RWPE1 (cell line): ENCODE measurements around the gene ARPC1A.

Source experiments
- CTCF ChIA-PET: fragments of 350-600 bp; sonication (Branson Sonifier 250); formaldehyde crosslinking; extraction: SDS; loops from one replicate; lab custom pipeline; 2021; lab: Yijun Ruan, JAX
- POLR2A ChIA-PET: fragments of 400-600 bp; formaldehyde crosslinking; extraction: SDS; loops from one replicate; lab custom pipeline; 2020; ENCODE audit warnings: antibody characterized with exemption; ENCODE audit not compliant: low non-redundant PET; lab: Yijun Ruan, JAX
- DNase-seq: peaks from one replicate; pipeline ENCODE4 v3.0.0; 2012; ENCODE audit warnings: low spot score
- H3K27ac ChIP-seq: fragments of 450-650 bp; 2 replicates; pipeline ENCODE4 v1.5.1; 2017
- TF ChIP-seq, protein P1 (sequence below): fragments of 450-650 bp; conservative IDR thresholded peaks from 2 replicates; pipeline ENCODE4 v1.5.1; 2017; ENCODE audit warnings: low read depth, mild to moderate bottlenecking

Gene ARPC1A

GRCh38 chr7:99397297-99397983, 71.7 kb downstream of the ARPC1A start:
- ChIA-PET POLR2A (no interaction called here), CTCF (no interaction called here)
- no peak for DNase-seq
- H3K27ac ChIP-seq = peak overlapping the region; percentile 64
- TF ChIP-seq, protein P1, sequence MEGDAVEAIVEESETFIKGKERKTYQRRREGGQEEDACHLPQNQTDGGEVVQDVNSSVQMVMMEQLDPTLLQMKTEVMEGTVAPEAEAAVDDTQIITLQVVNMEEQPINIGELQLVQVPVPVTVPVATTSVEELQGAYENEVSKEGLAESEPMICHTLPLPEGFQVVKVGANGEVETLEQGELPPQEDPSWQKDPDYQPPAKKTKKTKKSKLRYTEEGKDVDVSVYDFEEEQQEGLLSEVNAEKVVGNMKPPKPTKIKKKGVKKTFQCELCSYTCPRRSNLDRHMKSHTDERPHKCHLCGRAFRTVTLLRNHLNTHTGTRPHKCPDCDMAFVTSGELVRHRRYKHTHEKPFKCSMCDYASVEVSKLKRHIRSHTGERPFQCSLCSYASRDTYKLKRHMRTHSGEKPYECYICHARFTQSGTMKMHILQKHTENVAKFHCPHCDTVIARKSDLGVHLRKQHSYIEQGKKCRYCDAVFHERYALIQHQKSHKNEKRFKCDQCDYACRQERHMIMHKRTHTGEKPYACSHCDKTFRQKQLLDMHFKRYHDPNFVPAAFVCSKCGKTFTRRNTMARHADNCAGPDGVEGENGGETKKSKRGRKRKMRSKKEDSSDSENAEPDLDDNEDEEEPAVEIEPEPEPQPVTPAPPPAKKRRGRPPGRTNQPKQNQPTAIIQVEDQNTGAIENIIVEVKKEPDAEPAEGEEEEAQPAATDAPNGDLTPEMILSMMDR = no peak

GRCh38 chr7:99398891-99399445, 73.3 kb downstream of the ARPC1A start:
- ChIA-PET POLR2A (interaction anchor here (0.6 to 1.4 kb wide), 2 partner anchors 10 to 22 kb away, joined by 3 to 4 read pairs; partner anchors contain the start of genes BUD31 and PDAP1), CTCF (interaction anchor here (0.5 to 1.2 kb wide), 3 partner anchors 9 to 21 kb away, joined by 3 to 6 read pairs (median 5); no protein-coding TSS in a partner anchor)
- TF ChIP-seq, protein P1 = no peak
- no peak for DNase-seq
- H3K27ac ChIP-seq = peak overlapping the region; percentile 64

DNA sequence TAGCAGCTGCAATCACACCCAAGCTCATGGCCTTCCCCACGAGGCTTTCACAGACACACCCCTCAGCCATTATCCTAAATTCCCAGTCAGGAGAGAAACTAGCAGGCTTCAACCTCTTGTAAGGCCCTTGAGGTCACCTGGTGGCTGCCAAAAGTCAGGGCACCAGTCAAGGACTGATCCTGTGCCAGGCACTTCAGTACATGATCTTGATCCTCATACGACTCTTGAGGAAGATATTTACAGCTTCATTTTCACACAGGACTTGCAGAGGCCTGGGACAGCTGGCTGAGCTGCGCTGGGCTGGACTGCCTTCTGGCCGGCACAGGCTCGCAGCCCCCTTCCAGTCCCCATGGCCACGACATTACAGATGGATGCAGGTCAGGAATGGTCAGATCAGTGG, 73.9 kb downstream of the ARPC1A start:
- ChIA-PET POLR2A (interaction anchor here (1.4 kb wide), 1 partner anchor 9 kb away, joined by 4 read pairs; the partner anchor contains the start of genes BUD31 and PDAP1), CTCF (interaction anchor here (0.5 to 1.2 kb wide), 3 partner anchors 9 to 980 kb away, joined by 3 to 6 read pairs (median 6); no protein-coding TSS in a partner anchor)
- TF ChIP-seq, protein P1 = no peak
- no peak for DNase-seq
- H3K27ac ChIP-seq = peak overlapping the region; percentile 64

DNA sequence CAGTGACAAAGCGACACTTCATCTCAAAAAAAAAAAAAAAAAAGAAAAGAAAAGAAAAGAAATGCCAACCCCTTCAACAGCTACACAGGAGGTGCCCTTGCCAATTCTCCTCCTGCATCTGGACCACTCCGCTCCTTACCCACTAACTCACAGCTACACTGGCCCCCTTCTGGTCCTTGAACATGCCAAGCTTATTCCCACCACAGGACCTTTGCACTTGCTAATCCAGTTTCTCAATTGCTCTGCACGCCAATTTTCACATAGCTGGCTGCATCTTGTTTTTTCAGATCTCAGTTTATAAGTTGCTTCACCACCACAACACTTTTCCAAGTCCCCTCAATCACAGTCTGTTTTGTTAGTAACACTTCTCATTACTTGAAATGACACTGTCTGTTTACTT, 77.2 kb downstream of the ARPC1A start:
- TF ChIP-seq, protein P1 = no peak
- CTCF ChIA-PET = interaction anchor here (1.1 kb wide), 1 partner anchor 37 kb away, joined by 3 read pairs; no protein-coding TSS in a partner anchor
- POLR2A ChIA-PET = interaction anchor here (0.6 kb wide), 1 partner anchor 65 kb away, joined by 5 read pairs; no protein-coding TSS in a partner anchor
- no peak overlapping the region for H3K27ac ChIP-seq
- no peak for DNase-seq

- DNase-seq = no peak
- CTCF ChIA-PET = interaction anchor here (1.1 kb wide), 1 partner anchor 38 kb away, joined by 3 read pairs; no protein-coding TSS in a partner anchor
- TF ChIP-seq, protein P1 = no peak
- H3K27ac ChIP-seq = peak overlapping the region; percentile 57
- POLR2A ChIA-PET = interaction anchor here (1.2 kb wide), 1 partner anchor 11 kb away, joined by 3 read pairs; no protein-coding TSS in a partner anchor
Observed at GRCh38 chr7:99403764-99404163, 78.1 kb downstream of the ARPC1A start.

DNA sequence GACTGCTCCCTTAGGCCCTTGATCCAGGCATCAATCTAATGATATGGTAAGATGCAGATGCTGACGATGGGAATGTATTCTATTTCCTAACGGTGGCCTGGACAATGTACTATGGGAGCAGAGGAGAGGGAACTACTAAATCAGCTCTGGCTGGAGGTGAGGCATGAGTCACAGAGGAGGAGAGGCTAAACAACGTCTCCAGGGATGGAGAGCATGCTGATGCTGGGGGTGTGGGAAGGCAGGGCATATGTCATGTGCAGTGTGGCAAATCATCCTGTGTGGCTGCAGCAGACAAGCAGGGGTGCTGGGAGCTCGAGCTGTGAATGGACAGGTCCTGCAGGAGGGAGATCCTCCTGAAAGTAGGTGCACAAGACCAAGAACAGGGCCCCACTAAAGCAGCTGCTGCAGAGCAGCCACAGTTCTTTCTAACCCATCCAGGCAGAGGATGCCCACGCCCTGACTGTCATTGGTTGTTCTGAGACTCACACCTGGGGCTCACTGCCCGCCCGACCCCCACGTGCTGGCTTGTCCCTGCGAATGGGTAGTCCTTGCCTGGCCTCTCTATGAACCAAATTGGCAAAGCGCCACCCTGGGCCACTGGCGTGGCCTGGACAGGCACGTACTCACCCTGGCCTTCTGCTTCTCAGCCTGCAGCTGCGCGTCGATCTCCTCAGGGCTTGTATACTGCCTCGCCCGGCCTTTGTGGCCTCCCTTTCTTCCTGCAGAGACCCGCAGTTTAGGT, 78.7 kb downstream of the ARPC1A start:
- DNase-seq = no peak
- TF ChIP-seq, protein P1 = no peak
- POLR2A ChIA-PET = interaction anchor here (1.2 kb wide), 1 partner anchor 12 kb away, joined by 3 read pairs; no protein-coding TSS in a partner anchor
- peak overlapping the region; percentile 57 for H3K27ac ChIP-seq
- CTCF ChIA-PET = no interaction called here
